ENCODE measurements around the gene MTF2.

DNA sequence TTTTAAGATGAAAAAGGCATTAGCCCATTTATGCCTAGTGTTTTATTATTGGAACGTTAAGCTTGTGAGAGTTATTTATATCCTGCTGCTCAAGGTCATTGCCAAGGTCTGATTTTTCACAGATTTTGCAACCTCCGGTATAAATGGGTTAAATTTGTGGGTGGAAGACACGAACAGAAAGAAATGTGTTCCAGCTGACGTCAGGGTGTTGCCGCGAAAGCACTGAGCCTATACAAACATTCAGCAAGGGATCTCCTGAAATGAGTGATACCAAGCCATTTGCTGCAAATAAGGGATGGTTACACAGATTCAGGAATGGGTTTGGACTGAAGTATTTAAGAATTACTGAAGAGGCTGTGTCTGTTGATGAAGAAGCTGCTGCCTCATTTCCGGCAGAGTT lies 68.9 kb downstream of the MTF2 start:
- TF ChIP-seq YY1 (IDR thresholded peaks at IDR 0.05; ENCODE audit: insufficient read depth, insufficient read length): no peak
- TF ChIP-seq ZNF274 (IDR thresholded peaks at IDR 0.05; ENCODE audit: low read depth, low read length): no peak

All from NT2/D1 (cell line).